ENCODE measurements around the gene MYO1E. TPM values are rescaled to one million over a fixed set of nuclear protein-coding genes. Genes with fewer than 3 reads are reported as not detected.

The MYO1E gene
- total and polyA plus RNA-seq, 10 donors: 21.3 to 115 (median 65.6) TPM

DNA sequence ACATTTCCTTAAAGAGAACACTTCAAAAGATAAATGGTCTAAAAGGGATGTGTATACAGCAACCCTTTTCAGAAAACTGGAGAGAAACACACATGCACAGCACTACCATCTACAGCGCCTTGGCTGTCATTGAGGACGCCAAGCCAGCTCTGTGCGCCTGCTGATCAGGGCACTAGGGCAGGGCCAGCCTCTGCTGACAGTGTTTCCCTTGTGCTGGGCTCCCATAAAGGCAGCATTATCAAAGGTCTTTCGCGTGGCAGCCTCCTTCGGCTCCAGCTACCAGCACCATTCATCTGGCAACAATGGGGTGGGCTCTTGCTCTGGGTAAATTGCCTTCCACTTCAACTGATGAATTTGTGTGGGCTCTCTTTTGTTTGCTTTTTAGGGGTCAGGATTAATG lies 112.6 kb downstream of the MYO1E start:
- WGBS, 5 donors: 92 to 96% (median 95%) methylated on average over 6 of the region's 6 CpGs
- TF ChIP-seq, protein P1, sequence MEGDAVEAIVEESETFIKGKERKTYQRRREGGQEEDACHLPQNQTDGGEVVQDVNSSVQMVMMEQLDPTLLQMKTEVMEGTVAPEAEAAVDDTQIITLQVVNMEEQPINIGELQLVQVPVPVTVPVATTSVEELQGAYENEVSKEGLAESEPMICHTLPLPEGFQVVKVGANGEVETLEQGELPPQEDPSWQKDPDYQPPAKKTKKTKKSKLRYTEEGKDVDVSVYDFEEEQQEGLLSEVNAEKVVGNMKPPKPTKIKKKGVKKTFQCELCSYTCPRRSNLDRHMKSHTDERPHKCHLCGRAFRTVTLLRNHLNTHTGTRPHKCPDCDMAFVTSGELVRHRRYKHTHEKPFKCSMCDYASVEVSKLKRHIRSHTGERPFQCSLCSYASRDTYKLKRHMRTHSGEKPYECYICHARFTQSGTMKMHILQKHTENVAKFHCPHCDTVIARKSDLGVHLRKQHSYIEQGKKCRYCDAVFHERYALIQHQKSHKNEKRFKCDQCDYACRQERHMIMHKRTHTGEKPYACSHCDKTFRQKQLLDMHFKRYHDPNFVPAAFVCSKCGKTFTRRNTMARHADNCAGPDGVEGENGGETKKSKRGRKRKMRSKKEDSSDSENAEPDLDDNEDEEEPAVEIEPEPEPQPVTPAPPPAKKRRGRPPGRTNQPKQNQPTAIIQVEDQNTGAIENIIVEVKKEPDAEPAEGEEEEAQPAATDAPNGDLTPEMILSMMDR (IDR thresholded peaks at IDR 0.05 in 8 of 11, conservative IDR thresholded peaks at IDR 0.05 in 3 of 11): no peak
- no peak for TF ChIP-seq POLR2AphosphoS5 (IDR thresholded peaks at IDR 0.05)
- TF ChIP-seq POLR2A (IDR thresholded peaks at IDR 0.05): no peak
- Histone ChIP-seq H3K4me1 (no peaks in the 10 kb centered on the region), H3K36me3 (peaks cover 0 to 19% (median 2%) of the 10 kb centered on the region in 6 donors), H3K9me3 (no peaks in the 10 kb centered on the region), H3K4me3 (no peak overlapping the region), H3K27me3 (replicated peaks in 1 of 7) (no peaks in the 10 kb centered on the region), H3K27ac (no peak overlapping the region)
- intact Hi-C loops (cut with DNase I; ENCODE audit: low total_unique reads): no loop called here
- DNase-seq: no peak

DNA sequence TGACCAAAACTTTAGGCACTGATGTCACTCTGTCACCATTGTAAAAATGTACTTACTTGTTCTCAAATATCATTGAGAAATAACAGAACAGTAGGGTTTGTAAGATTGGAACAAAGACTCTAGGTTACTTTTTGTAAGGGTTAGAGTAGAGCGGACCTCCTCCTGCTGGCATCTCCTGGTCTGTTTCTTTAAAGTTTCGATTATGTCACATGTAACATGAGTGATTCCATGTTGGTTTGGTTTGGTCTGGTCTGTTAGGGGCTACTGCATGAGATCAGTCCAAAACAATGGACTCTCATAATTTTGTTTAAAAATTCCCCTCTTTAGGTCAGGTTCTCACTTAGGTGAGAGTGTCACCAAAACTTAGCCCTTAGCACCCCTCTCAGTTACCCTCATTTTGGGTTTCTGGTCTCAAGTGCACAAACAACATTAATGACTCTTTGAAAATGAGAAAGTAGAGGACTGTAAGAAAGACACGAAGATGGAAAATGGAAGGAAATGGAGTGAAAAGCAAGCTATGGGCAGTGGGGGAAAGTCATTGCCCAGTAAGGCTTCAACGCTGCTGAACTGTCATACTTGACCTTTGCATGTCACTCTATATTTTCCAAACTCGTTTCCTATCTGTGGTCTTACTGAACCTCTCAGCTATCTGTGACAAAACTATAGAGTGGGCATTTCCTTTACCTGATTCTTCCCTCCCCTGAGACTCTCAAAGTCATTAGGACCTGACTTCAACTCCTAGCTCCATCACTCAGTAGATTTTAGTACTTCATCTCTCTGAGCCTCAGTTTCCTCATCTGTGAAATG lies 113.3 kb downstream of the MYO1E start:
- Histone ChIP-seq H3K36me3 (peaks cover 0 to 25% (median 4%) of the 10 kb centered on the region in 6 donors), H3K4me3 (no peak overlapping the region), H3K4me1 (no peaks in the 10 kb centered on the region), H3K9me3 (no peaks in the 10 kb centered on the region), H3K27me3 (replicated peaks in 1 of 7) (no peaks in the 10 kb centered on the region), H3K27ac (no peak overlapping the region)
- WGBS, 5 donors: 77 to 86% (median 79%) methylated on average over 5 of the region's 5 CpGs
- TF ChIP-seq, protein P1 (IDR thresholded peaks at IDR 0.05 in 8 of 11, conservative IDR thresholded peaks at IDR 0.05 in 3 of 11): no peak
- no peak for TF ChIP-seq POLR2AphosphoS5 (IDR thresholded peaks at IDR 0.05)
- no peak for TF ChIP-seq POLR2A (IDR thresholded peaks at IDR 0.05)
- intact Hi-C loops (cut with DNase I; ENCODE audit: low total_unique reads): no loop called here
- no peak for DNase-seq

DNA sequence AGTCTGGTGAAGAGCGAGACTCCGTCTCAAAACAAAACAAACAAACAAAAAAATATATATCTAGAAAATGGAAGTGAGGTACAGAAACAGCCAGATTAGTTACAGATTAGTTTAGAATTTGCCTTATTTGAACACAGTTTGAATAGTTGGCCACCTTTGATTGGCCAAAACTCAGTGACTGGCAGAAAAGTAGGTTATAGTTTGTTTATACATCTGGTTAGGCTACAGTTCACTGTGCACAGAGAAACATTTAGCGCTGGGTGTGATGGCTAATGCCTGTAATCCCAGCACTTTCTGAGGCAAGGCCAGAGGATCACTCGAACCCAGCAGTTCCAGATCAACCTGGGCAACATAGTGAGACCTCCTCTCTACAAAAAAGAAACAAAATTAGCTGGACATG lies 114.4 kb downstream of the MYO1E start:
- WGBS, 5 donors: 70 to 74% (median 73%) methylated on average over 4 of the region's 4 CpGs
- intact Hi-C loops (cut with DNase I; ENCODE audit: low total_unique reads): no loop called here

GRCh38 chr15:59257140-59257539 lies 115.5 kb downstream of the MYO1E start:
- H3K27ac ChIP-seq: no peak overlapping the region
- H3K4me3 ChIP-seq: no peak overlapping the region
- H3K27me3 ChIP-seq (replicated peaks in 1 of 7): no peaks in the 10 kb centered on the region
- no peak for DNase-seq
- TF ChIP-seq, protein P1 (IDR thresholded peaks at IDR 0.05 in 8 of 11, conservative IDR thresholded peaks at IDR 0.05 in 3 of 11): no peak
- TF ChIP-seq POLR2A (IDR thresholded peaks at IDR 0.05): no peak
- TF ChIP-seq POLR2AphosphoS5 (IDR thresholded peaks at IDR 0.05): no peak
- peaks cover 0 to 29% (median 4%) of the 10 kb centered on the region in 6 donors for H3K36me3 ChIP-seq
- H3K4me1 ChIP-seq: peaks cover 0 to 8% (median 0%) of the 10 kb centered on the region in 6 donors
- WGBS, 5 donors: 71 to 74% (median 72%) methylated on average over 4 of the region's 4 CpGs
- no peaks in the 10 kb centered on the region for H3K9me3 ChIP-seq
- intact Hi-C loops (cut with DNase I; ENCODE audit: low total_unique reads): no loop called here

More for the DNA sequence above, 114.4 kb downstream of the MYO1E start:
- no peak for TF ChIP-seq POLR2A (IDR thresholded peaks at IDR 0.05)
- DNase-seq: no peak
- H3K4me3 ChIP-seq: no peak overlapping the region
- H3K27ac ChIP-seq: no peak overlapping the region
- no peaks in the 10 kb centered on the region for H3K9me3 ChIP-seq
- no peaks in the 10 kb centered on the region for H3K27me3 ChIP-seq (replicated peaks in 1 of 7)
- H3K4me1 ChIP-seq: no peaks in the 10 kb centered on the region
- H3K36me3 ChIP-seq: peaks cover 0 to 29% (median 4%) of the 10 kb centered on the region in 6 donors

Data from spleen (tissue), 11 donors.